ENCODE data around the gene NOM1.
"Not testable (repeated sequence)": the region's sequence is repeated elsewhere in the genome, so short reads cannot be mapped to it uniquely, and the experiment has no call there.

NOM1 gene, protein sequence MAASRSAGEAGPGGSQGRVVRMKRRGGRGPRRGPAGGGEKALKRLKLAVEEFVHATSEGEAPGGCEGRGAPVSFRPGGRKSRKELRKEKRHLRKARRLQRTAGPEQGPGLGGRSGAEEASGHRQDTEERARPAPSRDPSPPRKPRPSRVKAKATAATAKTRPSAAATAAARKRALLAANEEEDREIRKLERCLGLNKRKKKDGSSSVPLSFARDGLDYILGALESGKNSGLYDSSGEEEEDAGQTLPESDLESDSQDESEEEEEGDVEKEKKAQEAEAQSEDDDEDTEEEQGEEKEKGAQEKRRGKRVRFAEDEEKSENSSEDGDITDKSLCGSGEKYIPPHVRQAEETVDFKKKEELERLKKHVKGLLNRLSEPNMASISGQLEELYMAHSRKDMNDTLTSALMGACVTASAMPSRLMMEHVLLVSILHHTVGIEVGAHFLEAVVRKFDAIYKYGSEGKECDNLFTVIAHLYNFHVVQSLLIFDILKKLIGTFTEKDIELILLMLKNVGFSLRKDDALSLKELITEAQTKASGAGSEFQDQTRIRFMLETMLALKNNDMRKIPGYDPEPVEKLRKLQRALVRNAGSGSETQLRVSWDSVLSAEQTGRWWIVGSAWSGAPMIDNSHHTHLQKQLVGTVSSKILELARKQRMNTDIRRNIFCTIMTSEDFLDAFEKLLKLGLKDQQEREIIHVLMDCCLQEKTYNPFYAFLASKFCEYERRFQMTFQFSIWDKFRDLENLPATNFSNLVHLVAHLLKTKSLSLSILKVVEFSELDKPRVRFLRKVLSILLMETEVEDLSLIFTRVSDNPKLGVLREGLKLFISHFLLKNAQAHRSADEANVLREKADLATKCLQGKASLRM
- total RNA-seq: 13.3 to 44.7 (median 33.9) reads per million in 18 experiments

DNA sequence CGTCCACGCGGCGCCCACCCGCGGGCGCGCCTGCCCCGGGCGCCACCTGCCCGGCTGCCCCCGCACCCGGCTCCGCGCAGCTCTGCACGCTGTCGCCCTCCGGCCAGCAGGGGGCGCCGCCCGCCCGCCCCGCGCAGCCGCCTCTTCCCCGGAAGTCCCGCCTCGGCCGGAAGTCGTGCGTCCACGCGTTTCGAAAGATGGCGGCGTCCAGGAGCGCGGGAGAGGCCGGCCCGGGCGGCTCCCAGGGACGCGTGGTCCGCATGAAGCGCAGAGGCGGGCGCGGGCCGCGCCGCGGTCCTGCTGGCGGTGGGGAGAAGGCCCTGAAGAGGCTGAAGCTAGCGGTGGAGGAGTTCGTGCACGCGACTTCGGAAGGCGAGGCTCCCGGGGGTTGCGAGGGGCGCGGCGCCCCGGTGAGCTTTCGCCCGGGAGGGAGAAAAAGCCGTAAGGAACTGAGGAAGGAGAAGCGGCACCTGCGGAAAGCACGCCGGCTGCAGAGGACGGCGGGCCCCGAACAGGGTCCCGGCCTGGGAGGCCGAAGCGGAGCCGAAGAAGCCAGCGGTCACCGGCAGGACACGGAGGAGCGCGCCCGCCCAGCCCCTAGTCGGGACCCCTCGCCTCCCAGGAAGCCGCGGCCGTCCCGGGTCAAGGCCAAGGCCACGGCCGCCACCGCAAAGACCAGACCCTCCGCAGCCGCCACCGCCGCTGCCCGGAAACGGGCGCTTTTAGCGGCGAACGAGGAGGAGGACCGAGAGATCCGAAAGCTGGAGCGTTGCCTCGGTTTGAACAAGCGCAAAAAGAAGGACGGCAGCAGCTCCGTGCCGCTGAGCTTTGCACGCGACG, at the start of gene NOM1:
Gene NOM1, plus strand, starts transcription at position 172 of the 840 bp plus-strand sequence. Its CDS starts 26 bp downstream, at position 198.
- DNase-seq: peak; percentile 89 to 93

DNA sequence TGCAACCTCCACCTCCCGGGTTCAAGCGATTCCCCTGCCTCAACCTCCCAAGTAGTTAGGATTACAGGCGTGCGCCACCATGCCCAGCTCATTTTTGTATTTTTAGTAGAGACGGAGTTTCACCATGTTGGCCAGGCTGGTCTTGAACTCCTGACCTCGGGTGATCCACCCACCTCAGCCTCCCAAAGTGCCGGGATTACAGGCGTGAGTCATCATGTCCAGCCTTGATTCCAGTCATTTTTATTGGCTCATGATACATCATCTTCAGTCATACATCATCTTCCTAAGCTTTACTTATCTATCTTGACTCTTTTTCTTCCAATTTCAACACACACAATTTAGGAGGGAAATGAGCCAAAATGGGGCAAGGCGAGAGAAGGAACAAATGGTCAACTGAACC, 49.4 kb upstream of the NOM1 start:
- not testable (repeated sequence) for DNase-seq

DNA sequence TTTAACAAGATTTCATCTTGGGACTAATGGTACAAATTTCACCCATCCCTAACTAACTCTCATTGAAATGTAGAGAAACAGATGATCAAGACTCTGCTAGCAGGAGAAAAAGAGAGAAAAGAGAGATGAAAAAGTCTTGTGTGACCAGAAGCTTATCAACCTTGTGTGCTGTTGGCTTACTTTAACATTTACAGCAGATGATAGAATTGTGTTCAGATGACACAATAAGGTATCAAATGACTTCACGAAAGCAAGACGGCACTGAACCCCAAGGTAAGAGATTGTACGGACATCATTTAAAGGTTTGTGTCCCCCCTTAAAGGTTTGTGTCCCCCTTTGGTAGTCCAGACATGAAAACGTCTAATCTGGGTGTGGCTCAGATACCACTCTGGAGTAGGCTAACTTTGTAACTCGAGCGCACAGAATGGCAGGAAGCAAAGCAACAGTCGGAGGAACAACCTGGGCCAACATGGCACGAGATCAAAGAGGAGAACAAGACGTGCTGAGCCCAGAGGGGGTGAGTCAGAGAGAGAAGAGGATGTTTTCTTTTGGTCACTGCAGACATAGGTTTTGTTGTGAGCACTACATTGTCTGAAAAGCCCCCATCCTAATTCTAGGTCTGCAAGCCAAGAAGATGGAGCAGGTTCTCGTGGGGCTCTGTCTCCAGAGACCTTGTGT, 46.1 kb upstream of the NOM1 start:
- no peak for DNase-seq

GRCh38 chr7:156906200-156906649, 43.3 kb upstream of the NOM1 start:
- DNase-seq: no peak

DNA sequence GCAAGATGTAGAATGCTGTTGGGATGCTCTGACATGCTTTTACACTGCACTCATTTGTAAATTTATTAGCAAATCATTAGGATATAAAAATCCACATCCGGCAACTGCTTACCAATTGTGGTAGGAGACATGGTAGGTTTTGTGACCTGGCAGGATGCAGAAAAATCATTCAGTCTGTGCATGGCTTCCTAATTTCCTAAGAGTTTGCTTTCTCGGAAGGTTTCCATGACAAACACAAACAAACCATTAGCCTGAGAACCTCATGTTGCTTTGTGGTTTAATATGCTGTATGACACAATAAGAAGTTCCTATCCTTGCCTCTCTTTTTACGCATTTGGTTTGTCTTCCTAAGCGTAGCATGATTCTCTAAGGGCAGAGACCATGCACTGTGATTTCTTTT, 41.9 kb upstream of the NOM1 start:
- peak; percentile 21 to 67 for DNase-seq

DNA sequence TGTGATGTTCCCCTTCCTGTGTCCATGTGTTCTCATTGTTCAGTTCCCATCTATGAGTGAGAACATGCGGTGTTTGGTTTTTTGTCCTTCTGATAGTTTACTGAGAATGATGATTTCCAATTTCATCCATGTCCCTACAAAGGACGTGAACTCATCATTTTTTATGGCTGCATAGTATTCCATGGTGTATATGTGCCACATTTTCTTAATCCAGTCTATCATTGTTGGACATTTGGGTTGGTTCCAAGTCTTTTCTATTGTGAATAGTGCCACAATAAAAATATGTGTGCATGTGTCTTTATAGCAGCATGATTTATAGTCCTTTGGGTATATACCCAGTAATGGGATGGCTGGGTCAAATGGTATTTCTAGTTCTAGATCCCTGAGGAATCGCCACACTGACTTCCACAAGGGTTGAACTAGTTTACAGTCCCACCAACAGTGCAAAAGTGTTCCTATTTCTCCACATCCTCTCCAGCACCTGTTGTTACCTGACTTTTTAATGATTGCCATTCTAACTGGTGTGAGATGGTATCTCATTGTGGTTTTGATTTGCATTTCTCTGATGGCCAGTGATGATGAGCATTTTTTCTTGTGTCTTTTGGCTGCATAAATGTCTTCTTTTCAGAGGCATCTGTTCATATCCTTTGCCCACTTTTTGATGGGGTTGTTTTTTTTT, 39.8 kb upstream of the NOM1 start:
- not testable (repeated sequence) for DNase-seq

- no peak for DNase-seq
Measured at GRCh38 chr7:156918635-156919034, 30.9 kb upstream of the NOM1 start.

DNA sequence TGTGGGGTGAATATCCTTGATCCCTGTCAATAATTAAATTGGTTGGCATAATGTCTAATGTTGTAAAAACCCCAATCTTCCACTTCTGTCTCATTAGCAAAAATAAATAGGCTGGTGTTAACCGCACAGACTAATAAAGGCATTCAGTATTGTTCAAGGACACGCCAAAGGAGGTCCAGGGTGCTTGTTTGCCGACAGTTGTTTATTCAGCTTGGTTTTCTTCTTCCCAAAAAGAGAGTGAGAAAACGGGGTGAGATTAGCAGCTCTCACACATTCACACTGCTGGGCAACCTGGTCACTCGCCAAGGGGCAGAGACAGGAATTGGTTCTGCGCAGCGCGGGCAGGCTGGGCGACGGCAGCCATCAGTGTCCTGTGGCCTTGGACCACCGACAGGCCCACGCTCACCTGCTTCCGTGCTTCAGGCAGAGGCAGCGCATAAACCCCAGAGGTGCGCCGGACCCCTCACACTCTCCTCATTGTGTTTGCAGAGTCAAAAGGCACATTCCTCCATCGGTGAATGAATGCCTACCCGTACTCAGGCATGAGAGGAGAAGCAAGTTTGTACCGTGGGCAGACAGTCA, 30.3 kb upstream of the NOM1 start:
- no peak for DNase-seq

GRCh38 chr7:156920076-156920475, 29.4 kb upstream of the NOM1 start:
- DNase-seq: no peak

DNA sequence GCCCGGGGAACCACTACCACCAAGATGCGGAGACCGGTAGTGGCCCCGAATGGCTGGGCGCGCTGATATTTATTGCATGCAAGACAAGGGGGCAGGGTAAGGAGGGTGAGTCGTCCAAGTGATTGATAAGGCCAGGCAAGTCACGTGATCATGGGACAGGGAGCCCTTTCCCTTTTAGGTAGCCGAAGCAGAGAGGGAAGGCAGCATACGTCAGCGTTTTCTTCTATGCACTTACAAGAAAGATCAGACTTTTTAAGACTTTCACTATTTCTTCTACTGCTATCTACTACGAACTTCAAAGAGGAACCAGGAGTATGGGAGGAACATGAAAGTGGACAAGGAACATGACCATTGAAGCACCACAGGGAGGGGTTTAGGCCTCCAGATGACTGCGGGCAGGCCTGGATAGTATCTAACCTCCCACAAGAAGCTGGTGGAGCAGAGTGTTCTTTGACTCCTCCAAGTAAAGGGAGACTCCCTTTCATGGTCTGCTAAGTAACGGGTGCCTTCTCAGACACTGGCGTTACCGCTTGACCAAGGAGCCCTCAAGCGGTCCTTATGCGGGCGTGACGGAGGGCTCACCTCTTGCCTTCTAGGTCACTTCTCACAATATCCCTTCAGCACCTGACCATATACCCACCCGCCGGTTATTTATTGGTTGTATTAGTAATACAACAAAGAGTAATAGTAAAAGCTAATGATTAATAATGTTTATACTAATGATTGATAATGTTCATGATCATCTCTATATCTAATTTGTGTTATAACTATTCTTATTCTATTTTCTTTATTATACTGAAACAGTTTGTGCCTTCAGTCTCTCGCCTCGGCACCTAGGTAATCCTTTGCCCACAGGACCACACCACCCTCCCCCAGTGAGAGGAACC, 28.8 kb upstream of the NOM1 start:
- DNase-seq: not testable (repeated sequence)

GRCh38 chr7:156922304-156922703, 27.2 kb upstream of the NOM1 start:
- DNase-seq: not testable (repeated sequence)

DNA sequence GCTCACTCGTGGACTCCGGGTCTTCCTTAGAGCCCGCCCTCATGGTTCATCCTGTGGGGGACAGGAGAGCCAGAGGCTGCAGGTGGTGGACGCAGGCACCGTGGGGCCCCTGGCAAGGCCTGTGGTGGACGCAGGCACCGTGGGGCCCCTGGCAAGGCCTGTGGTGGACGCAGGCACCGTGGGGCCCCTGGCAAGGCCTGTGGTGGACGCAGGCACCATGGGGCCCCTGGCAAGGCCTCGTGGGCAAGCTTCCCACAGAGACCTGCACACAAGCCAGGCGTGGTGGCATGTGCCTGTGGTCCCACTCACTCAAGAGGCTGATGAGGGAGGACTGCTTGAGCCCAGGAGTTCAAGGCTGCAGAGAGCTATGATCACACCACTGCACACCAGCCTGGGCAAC, 23.7 kb upstream of the NOM1 start:
- not testable (repeated sequence) for DNase-seq

GRCh38 chr7:156927571-156928405, 21.7 kb upstream of the NOM1 start:
- no peak for DNase-seq

DNA sequence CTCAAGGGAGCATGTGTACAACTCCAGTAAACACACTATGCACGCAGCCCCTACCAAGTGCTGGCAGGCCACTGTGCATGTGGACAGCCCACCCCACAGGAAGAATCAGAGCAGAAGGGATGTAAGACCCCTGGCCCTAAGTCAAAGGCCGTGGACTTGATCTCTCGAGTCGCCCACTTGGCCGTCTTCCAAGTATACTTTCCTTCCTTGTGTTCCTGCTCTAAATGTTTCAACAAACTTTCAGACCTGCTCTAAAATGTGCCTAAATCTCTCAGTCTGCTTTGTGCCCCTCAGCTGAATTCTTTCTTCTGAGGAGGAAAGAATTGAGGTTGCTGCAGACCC, 21.1 kb upstream of the NOM1 start:
- no peak for DNase-seq

- no peak for DNase-seq
Measured at GRCh38 chr7:156929789-156930539, 19.5 kb upstream of the NOM1 start.

DNA sequence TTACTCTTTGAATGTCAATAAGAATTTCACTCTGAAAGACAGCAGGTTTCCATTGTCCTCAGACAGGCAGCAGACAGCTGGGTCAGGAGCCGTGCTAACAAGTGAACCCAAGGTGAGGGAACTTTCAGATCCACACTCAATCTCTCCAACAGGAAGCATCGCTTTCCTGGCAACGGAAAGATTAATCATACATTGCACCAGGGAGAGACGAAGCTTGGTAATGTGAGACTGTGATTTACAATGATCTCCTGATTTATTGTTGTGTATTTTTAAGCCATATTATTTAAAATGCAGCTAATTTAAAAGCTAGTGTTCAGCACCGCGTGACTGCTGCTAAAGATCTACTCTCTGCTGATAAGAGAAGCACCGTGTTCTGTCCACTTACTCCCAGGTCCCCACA, 17.5 kb upstream of the NOM1 start:
- DNase-seq: no peak

GRCh38 chr7:156935250-156935649, 14.3 kb upstream of the NOM1 start:
- DNase-seq: no peak

DNA sequence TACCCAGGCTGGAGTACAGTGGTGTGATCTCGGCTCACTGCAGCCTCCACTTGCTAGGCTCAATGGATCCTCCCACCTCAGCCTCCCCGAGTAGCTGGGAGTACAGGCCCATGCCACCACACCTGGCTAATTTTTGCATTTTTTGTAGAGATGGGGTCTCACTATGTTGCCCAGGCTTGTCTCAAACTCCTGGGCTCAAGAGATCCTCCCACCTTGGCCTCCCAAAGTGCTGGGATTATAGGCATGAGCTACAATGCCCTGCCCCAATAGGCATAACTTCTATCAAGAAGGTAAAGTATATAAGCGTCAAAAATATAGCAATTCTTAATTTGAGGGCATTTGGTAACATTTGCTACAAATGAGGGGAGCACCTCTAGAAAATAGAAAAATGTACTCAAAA, 12.7 kb upstream of the NOM1 start:
- not testable (repeated sequence) for DNase-seq
